Muscle layer of colon (tissue), 2 donors: Measurements from ENCODE around the gene CD58.

ENCODE experiments used
- H3K27ac ChIP-seq: one replicate; pipeline ENCODE4 v1.7.0; 2013; ENCODE audit warnings: low read depth, mild to moderate bottlenecking, low read length, moderate library complexity
- H3K27me3 ChIP-seq, 2 donors: one replicate each; pipeline ENCODE4 v1.7.0; 2013; ENCODE audit warnings: low read length in 2 of 2, mild to moderate bottlenecking in 2 of 2; ENCODE audit not compliant: insufficient read depth in 2 of 2, control insufficient read depth in 1 of 2
- H3K36me3 ChIP-seq: one replicate; pipeline ENCODE4 v1.7.0; 2013; ENCODE audit warnings: mild to moderate bottlenecking, low read length; ENCODE audit not compliant: insufficient read depth
- H3K4me1 ChIP-seq: one replicate; pipeline ENCODE4 v1.7.0; 2013; ENCODE audit warnings: mild to moderate bottlenecking, low read length; ENCODE audit not compliant: insufficient read depth
- H3K4me3 ChIP-seq, 2 donors: one replicate each; pipeline ENCODE4 v1.7.0; 2013; ENCODE audit warnings: low read length in 2 of 2, low read depth in 1 of 2, mild to moderate bottlenecking in 1 of 2, moderate library complexity in 1 of 2
- H3K9ac ChIP-seq: one replicate; pipeline ENCODE4 v1.7.0; 2013; ENCODE audit warnings: low read length
- H3K9me3 ChIP-seq: one replicate; pipeline ENCODE4 v1.7.0; 2013; ENCODE audit warnings: mild to moderate bottlenecking, low read length
- donor health status: abdominal sarcoma.
- donor health status: Adenocarcinoma of cecum.

Gene CD58

DNA sequence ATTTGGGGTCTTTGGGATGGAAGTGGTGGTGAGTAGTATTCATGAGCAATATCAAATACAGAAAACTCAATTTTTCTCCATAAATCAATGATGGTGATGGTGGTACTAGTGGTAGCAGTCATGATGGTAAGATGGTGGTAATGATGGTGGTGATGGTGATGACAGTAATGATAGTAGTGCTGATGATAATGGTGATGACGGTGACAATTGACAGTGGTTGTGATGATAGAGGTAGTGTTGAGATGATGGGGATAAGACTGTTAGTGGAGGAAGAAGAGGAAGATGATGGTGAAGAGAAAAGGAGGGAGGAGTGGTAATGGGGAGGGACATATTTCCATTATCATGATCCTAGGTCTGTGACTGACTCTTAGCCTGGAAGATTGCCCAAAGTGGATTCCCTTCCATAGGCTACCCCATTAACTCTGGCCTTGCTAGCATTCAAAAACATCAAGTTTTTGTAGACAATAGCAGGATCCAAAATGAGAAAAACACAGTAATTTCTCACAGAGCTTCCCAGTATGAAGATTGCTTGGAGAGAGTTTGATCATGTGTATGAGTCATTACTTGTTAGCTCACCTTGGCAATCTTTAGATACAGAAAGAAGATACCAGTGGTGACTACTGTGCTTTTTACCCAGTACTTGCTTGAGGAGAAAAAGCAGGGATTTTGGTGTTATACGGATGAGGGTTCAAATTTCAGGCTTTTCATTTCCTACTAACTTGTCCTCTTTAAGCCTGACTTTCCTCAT is 103.8 kb downstream of the CD58 start:
- Histone ChIP-seq H3K9me3 (no peaks in the 10 kb centered on the region), H3K27ac (no peak overlapping the region), H3K27me3 (no peaks in the 10 kb centered on the region), H3K4me1 (no peaks in the 10 kb centered on the region), H3K4me3 (no peak overlapping the region), H3K36me3 (no peaks in the 10 kb centered on the region), H3K9ac (no peak overlapping the region)

DNA sequence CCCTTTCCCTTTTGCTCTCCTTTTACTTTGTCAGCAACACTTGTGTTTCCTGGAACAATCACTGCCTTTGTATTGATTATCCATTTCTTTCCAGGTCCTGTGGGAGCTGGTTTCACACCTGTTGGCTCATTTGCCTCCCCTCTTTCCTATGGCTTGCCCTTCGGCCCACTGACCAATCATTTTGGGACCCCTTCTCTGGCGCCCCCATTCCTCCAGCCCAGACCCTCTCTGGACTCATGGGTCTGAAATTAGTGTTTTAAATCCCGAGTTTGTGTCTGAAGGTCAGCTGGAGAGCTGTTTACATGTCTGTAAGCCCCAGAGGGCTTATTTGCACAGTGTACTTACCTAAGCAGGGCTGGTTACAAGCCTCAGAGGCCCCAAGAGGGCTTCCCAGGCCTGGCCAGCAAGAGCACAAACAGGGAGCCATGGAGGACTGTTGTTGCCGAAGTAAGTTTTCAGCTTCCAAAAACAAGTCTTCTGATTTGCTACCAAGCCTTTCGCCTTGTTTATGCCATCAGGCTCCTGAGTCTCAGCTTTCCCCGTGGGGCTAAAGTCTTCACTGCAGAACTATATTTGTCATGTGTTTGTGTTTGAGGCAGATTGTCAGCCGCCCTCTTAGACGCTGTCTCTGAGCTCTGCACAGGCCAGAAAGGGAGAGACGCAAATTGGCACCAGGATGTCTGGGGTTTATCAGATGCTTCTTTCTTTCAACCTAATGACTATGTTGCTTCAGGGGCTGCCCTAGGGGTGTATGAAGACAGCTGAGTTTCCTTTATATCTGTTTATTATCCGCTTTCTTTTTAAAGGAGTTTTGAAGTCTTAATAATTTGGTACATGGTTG is 104.8 kb downstream of the CD58 start:
- Histone ChIP-seq H3K4me1 (no peaks in the 10 kb centered on the region), H3K27ac (no peak overlapping the region), H3K4me3 (no peak overlapping the region), H3K36me3 (no peaks in the 10 kb centered on the region), H3K9ac (no peak overlapping the region), H3K27me3 (no peaks in the 10 kb centered on the region), H3K9me3 (no peaks in the 10 kb centered on the region)

DNA sequence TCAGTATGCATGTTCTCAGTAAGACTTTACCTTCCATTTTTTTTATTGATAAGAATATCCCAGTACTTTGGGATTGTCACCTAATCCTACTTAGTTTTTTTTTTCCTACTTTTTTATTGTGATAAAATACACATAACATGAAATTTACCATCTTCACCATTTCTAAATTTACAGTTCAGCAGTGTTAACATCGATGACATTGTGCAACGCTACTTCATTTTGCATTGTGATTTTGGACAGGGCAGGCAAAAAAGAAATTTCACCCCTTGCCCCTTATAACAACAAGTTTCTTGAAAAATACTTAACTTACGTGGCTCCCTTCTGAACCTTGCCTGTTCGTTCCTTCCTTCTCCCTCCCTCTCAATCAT is 105.4 kb downstream of the CD58 start:
- H3K27me3 ChIP-seq, result no peaks in the 10 kb centered on the region
- H3K27ac ChIP-seq, result no peak overlapping the region
- no peaks in the 10 kb centered on the region for H3K4me1 ChIP-seq
- H3K4me3 ChIP-seq, result no peak overlapping the region
- H3K36me3 ChIP-seq, result no peaks in the 10 kb centered on the region
- no peak overlapping the region for H3K9ac ChIP-seq
- H3K9me3 ChIP-seq, result no peaks in the 10 kb centered on the region
